Measurements from ENCODE around the gene HIGD1C. TPM values are rescaled to one million over a fixed set of nuclear protein-coding genes. Genes with fewer than 3 reads are reported as not detected.

Gene HIGD1C
- total RNA-seq, 4 donors from 2014 or later: not detected

DNA sequence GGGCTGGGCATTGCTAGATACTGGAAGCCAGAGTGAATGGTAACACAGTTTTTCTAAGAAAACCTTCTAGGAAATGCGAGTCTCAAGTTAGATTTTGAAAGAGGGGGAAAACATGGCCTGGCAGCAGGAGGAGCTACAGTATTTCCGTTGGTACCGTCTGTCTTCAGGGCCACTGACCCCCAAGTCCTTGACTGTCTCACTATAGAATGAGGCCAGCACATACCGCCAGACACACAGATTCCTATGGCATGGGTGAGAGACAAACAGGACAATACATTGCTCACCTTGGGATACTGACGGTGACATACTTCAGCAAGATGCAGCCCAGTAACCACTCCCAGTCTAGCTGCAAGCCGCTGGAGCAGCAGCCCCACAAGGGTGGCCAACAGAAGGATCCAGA, 52.2 kb downstream of the HIGD1C start:
- TF ChIP-seq, protein P1, sequence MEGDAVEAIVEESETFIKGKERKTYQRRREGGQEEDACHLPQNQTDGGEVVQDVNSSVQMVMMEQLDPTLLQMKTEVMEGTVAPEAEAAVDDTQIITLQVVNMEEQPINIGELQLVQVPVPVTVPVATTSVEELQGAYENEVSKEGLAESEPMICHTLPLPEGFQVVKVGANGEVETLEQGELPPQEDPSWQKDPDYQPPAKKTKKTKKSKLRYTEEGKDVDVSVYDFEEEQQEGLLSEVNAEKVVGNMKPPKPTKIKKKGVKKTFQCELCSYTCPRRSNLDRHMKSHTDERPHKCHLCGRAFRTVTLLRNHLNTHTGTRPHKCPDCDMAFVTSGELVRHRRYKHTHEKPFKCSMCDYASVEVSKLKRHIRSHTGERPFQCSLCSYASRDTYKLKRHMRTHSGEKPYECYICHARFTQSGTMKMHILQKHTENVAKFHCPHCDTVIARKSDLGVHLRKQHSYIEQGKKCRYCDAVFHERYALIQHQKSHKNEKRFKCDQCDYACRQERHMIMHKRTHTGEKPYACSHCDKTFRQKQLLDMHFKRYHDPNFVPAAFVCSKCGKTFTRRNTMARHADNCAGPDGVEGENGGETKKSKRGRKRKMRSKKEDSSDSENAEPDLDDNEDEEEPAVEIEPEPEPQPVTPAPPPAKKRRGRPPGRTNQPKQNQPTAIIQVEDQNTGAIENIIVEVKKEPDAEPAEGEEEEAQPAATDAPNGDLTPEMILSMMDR (IDR thresholded peaks at IDR 0.05; ENCODE audit: low read depth): no peak

DNA sequence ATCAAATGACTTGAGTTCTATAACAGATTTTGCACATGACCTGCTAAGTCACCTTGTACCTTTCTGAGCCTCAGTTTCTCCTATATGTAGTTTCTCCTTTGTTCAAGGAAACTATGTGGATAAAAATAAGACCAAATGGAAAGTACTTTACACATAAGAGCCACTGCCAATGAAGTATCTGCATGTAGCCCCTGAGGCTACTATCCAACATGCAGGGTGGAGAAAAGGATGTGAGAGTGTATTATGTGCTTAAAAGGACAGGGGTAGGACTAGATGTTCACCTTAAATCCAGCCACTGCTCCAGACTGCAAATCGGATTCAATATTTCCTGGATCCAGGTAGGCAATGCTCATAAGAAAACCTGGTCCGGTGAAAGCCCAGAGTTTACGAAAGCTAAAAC, 52.7 kb downstream of the HIGD1C start:
- TF ChIP-seq, protein P1 (IDR thresholded peaks at IDR 0.05; ENCODE audit: low read depth): no peak

DNA sequence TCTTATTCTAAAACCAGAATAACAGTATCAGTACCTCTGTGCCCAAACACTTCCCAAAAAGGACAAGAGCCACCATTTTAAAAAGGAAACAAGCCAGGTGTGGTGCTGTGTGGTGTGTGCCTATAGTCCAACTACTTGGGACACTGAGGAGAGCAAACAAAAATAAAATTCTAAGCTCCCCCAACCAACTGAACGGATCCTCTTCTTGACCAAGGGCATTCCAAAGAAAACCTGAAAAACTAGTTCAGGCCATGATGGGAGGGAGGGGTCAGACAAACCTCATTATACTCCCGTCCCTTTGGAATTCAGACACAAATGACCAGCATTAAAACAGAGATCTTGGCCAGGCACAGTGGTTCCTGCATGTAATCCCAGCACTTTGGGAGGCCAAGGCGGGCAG, 53.3 kb downstream of the HIGD1C start:
- TF ChIP-seq, protein P1 (IDR thresholded peaks at IDR 0.05; ENCODE audit: low read depth): no peak

DNA sequence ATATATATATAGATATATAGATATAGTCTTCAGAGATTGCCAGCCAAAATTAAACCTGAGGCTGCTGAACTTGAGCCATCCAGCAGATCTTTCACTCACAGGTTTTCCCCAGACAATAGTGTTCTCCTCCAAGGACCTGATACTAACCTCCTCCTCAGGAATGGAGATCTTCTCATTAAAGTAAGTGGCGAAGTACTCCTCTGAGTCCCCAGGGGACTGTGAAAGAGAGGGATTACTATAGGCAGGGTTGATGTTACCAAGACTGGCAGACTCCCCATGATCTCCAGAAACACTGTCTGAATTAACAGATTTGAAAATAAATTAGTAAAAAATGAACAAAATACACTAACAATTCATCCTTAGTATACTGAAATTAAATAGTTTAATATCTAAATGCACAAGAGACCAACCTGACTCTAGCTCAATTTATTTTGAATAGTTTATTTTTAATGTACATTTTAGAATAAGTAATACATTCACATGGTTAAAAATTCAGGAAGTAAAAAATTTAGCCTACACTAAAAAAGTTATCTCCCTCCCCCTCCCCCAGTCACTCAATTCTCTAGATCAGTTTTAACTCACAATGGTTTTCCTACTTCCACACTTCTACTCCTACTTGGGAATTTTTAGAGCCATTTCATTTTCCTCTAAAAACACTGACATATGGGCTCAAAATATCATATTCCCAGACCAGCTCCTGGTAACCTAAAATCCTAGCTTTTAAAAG, 56.1 kb downstream of the HIGD1C start:
- TF ChIP-seq, protein P1 (IDR thresholded peaks at IDR 0.05; ENCODE audit: low read depth): no peak

DNA sequence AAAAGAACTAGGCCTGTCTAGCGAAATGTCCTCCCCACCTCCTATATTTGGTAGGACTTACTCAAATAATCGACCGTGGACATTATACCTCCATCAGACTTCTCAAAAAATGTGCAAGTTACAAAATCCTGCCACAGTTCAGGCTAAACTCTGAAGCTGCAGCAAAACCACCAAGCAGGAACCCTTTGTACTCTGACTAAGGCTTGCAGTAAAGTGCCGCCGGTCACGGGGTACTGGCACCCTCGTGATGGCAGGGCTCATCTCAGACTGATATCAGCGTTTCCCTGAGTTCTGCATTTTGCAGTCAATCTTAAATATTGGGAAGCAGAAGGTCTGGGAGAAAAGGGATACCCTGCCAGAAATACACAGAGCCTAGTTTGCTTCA, 56.7 kb downstream of the HIGD1C start:
- TF ChIP-seq, protein P1 (IDR thresholded peaks at IDR 0.05; ENCODE audit: low read depth): no peak

DNA sequence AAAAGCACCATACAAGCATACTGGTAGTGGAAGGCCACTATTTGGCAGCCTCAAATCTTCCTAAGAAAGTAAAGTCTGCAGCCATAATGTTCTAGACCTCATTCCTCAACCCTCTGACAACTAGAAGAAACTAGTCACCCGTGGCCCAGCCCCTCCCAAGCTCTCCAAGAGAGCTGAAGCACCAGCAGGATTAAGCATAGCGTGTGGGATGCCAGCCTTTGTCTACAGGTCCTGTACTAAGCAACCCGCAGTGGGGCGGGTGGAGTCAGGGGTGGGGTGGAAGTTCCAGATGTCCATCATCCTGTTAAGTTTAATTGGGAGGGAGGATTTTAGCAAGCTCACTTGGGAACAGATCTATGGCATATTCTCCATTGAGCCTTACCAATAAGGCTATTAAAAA, 59.6 kb downstream of the HIGD1C start:
- TF ChIP-seq, protein P1 (IDR thresholded peaks at IDR 0.05; ENCODE audit: low read depth): no peak

DNA sequence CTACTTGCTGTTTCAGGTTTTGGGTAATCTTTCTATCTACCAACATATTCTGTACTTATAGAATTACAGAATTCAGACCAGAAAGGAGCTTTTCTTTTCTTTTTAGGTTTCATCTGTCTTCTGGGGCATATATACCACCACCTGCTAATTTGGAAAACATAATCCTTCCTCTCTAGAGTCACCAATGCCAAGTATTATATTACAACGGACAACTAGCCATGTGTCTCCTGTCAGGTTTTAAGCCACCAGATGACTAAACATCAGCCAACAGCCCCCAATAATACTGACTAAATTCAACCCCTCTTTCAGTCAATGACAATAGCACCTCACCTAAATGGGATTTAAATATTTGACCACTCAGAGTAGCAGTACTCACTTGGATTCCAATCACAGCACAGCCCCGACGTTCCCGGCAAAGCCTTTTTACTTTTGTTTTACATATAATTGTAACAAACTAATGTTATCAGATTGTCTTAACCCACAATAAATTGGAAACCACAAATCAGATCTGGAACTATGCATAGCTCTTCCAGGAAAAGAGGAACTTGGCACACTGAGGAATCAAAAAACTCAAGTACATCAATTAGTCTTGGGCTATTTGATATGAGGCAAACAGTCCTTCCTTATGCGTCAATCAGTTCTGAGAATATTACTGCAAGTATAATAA, 60.4 kb downstream of the HIGD1C start:
- TF ChIP-seq, protein P1 (IDR thresholded peaks at IDR 0.05; ENCODE audit: low read depth): no peak
